Ectodermal cell (in vitro differentiated cells): ENCODE measurements around the gene FANCC.
"Not testable (repeated sequence)": the region's sequence is repeated elsewhere in the genome, so short reads cannot be mapped to it uniquely, and the experiment has no call there.

Experiments used
- H3K27ac ChIP-seq: 2 replicates; pipeline ENCODE4 v1.7.0; 2013; ENCODE audit warnings: mild to moderate bottlenecking, low read depth, low read length; ENCODE audit not compliant: insufficient read depth, poor library complexity, severe bottlenecking
- H3K27me3 ChIP-seq: 2 replicates; pipeline ENCODE4 v1.7.0; 2013; ENCODE audit warnings: mild to moderate bottlenecking, low read length; ENCODE audit not compliant: insufficient read depth, control insufficient read depth, poor library complexity, severe bottlenecking
- H3K36me3 ChIP-seq: one replicate; pipeline ENCODE4 v1.7.0; 2013; ENCODE audit warnings: low read length; ENCODE audit not compliant: control insufficient read depth, insufficient read depth
- H3K4me1 ChIP-seq: one replicate; pipeline ENCODE4 v1.7.0; 2013; ENCODE audit warnings: low read length; ENCODE audit not compliant: control insufficient read depth, insufficient read depth
- H3K4me3 ChIP-seq: 2 replicates; pipeline ENCODE4 v1.7.0; 2013; ENCODE audit warnings: low read depth, low read length, control low read depth; ENCODE audit not compliant: insufficient read depth
- H3K9me3 ChIP-seq: 2 replicates; pipeline ENCODE4 v1.7.0; 2013; ENCODE audit warnings: mild to moderate bottlenecking, low read length, moderate library complexity; ENCODE audit not compliant: control insufficient read depth
- WGBS, 2 experiments: methylation state at CpG; one replicate each; pipeline ENCODE4 v1.1.7; 2013; ENCODE audit warnings: missing lambda C conversion rate in 2 of 2; 5-methylcytosine and 5-hydroxymethylcytosine counted together

Gene FANCC

DNA sequence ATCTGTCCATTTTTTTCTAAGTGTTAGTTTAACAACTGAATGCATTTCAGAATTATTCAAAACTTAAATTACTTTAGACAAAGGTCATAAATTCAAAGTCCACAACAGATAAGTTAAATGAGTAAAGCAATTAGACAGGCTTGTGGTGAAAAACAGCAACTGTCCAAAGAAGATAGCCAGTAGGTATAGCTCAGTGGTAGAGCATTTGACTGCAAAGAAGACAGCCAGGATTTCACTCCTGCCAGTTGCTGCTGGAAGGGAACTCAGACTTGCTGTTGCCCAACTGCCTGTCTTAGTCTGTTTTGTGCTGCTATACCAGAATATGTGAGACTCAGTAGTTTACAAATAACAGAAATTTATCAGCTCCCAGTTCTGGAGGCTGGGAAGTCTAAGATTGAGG is 10.0 kb downstream of the FANCC start:
- H3K4me3 ChIP-seq: no peak overlapping the region
- no peak overlapping the region for H3K27ac ChIP-seq
- peaks cover 4% of the 10 kb centered on the region for H3K4me1 ChIP-seq
- H3K9me3 ChIP-seq: no peaks in the 10 kb centered on the region
- H3K27me3 ChIP-seq: no peaks in the 10 kb centered on the region
- no peaks in the 10 kb centered on the region for H3K36me3 ChIP-seq

DNA sequence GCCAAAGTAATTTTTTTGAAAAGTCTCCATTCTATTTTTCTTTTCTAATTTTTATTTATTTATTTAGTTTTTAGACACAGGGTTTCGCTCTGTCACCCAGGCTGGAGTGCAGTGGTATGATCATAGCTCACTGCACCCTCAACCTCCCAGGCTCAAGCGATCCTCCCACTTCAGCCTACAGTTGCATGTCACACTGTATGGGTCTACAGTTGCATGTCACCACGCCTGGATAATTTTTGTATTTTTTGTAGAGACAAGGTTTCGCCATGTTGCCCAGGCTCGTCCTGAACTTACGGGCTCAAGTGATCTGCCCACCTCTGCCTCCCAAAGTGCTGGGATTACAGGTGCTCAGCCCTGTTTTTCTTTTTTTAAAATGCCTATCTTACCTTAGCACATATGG is 10.7 kb downstream of the FANCC start:
- no peak overlapping the region for H3K4me3 ChIP-seq
- peaks cover 4% of the 10 kb centered on the region for H3K4me1 ChIP-seq
- WGBS, 2 experiments: 90 to 94% methylated on average over 6 of the region's 6 CpGs
- H3K9me3 ChIP-seq: no peaks in the 10 kb centered on the region
- H3K27ac ChIP-seq: no peak overlapping the region
- no peaks in the 10 kb centered on the region for H3K36me3 ChIP-seq
- H3K27me3 ChIP-seq: no peaks in the 10 kb centered on the region

DNA sequence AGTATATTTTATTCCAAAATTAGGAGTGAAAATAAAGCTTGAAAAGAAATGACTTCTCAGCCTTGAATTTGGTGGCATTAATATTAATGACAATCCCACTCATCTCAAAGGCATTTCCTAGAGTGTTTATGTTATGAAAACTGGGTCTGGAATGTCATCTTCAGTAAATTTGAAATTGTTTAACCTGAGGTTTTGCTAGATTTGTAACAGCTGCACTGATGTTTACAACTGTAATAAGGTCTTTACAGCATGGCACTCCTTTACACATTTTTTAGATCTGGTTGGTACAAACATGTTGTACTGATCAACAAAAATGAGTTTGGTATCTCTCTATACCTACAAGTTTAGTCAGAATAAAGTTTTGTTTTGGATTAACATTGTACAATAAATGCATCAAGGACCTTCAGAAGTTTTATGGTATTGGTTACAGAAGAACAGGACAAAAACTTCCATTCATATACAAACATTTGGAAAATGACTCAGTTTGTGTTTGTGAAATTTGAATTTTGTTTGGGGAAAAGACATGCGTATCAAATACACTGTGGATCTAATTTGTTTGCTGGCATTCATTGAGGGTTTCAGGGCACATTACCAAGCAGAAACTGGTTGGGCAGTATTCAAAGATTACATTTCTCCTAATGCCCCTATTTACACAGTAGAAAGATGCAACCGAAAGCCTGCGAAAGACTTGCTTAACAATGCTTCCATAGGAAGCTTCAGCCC is 11.6 kb downstream of the FANCC start:
- Histone ChIP-seq H3K9me3 (no peaks in the 10 kb centered on the region), H3K4me3 (no peak overlapping the region), H3K27ac (no peak overlapping the region), H3K27me3 (no peaks in the 10 kb centered on the region), H3K36me3 (no peaks in the 10 kb centered on the region), H3K4me1 (peaks cover 4% of the 10 kb centered on the region)
- WGBS, 2 experiments: 77 to 81% methylated on average over 3 of the region's 3 CpGs

DNA sequence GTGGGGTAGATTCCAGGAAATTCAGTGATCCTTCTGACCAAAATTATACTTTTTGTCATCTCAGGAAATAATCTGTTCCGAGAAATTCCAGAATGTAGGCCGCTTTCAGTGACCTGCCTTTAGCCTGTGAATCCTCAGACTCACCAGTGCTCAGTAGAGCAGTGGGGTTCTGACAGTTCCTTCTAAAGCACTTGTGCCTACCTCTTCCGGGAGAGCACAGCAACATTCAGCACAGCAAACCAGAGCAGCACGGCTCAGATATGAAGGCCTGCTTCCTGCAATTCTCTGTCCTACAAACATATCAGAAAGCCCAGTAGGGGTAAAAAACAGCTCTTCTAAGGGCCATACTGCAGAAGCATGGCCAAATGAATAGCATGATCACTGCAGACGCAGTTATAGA is 15.0 kb downstream of the FANCC start:
- Histone ChIP-seq H3K27ac (no peak overlapping the region), H3K4me1 (peaks cover 4% of the 10 kb centered on the region), H3K9me3 (no peaks in the 10 kb centered on the region), H3K4me3 (no peak overlapping the region), H3K36me3 (no peaks in the 10 kb centered on the region), H3K27me3 (no peaks in the 10 kb centered on the region)
- whole genome bisulfite sequencing, 2 experiments: 93 to 96% methylated on average over 5 of the region's 5 CpGs

DNA sequence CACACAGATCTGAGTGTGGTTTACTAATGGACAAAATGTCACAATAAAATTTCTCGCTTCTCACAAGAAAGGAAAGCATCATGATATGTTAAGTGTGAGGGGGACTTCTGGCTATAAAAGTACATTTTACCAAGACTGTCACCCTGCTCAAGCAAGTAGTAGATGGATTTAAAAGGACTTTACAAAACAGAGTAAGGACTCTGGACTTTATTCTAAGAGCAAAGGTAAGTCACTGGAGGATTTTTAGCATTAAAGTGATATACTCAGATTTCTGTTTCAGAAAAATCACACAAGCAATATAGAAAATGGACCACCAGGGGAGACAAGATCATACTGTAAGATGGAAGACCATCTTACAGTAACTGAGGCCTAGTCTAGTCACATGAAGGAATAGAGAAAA is 19.7 kb downstream of the FANCC start:
- peaks cover 9% of the 10 kb centered on the region for H3K4me1 ChIP-seq
- no peaks in the 10 kb centered on the region for H3K36me3 ChIP-seq
- WGBS, 2 experiments: 91 to 100% methylated on average over 1 of the region's 1 CpG
- H3K4me3 ChIP-seq: no peak overlapping the region
- H3K27ac ChIP-seq: no peak overlapping the region
- H3K27me3 ChIP-seq: no peaks in the 10 kb centered on the region
- H3K9me3 ChIP-seq: no peaks in the 10 kb centered on the region

DNA sequence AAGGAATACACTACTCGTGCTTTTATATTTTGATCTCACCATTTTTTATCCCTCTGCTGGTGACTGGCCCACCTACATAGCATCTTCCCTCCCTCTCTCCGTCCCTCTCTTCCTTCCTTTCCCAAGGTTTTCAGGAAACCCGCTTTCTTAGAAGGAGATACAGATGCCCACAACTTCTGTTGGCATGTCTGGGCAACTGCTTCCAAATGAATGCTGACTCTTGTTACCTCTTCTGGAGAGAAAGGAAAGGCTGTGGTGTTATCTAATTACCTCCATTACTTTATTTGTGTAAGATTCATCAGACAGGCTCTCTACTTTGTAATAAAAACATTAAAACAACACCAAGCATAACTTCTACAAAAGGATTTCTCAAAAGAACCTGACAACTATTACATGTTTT is 20.2 kb downstream of the FANCC start:
- WGBS, 2 experiments: 84 to 90% methylated on average over 3 of the region's 3 CpGs
- no peak overlapping the region for H3K4me3 ChIP-seq
- H3K27me3 ChIP-seq: no peaks in the 10 kb centered on the region
- H3K36me3 ChIP-seq: no peaks in the 10 kb centered on the region
- H3K27ac ChIP-seq: no peak overlapping the region
- peaks cover 9% of the 10 kb centered on the region for H3K4me1 ChIP-seq
- H3K9me3 ChIP-seq: no peaks in the 10 kb centered on the region

DNA sequence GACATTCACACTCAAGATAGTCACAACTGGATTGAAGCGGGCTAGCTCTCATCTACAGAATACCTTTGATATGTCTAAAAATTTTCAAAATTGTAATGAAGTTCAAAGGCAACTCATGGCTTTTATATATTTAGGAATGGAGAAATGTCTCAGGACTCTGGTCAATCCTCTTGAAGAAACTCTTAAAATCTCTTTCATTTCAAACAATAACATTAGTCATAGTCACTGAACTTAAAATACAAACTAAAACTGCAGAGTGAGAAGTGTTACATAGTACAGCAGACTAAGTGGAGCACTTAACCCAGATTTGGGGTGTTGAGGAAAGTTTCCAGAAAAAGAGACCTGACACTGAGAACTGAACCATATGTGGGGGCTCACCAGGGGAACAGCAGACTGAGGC is 20.7 kb downstream of the FANCC start:
- 100% methylated on average over 1 of the region's 1 CpG; no CpG with 5 or more reads in 1 of the 2 experiments for WGBS, 2 experiments
- H3K27ac ChIP-seq: no peak overlapping the region
- H3K27me3 ChIP-seq: no peaks in the 10 kb centered on the region
- no peaks in the 10 kb centered on the region for H3K36me3 ChIP-seq
- H3K4me1 ChIP-seq: peaks cover 9% of the 10 kb centered on the region
- no peaks in the 10 kb centered on the region for H3K9me3 ChIP-seq
- H3K4me3 ChIP-seq: no peak overlapping the region

DNA sequence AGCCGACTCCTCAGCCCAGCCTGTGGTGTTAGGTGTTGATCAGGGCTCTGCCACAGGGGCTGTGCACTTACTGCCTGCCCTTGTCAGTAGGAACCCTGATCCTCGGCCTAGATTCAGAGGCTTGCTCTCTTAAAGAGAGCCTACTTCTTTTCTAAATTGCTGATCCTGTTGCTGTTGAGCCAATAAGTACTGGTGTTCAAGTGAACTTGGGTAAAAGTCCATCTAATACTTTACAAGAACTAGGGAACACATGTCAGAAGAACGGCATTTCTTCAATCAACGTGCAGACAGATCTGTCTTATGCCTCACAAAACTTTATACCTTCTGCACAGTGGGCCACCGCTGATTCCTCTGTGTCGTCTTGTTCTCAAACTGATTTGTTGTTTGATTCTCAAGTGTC is 24.2 kb downstream of the FANCC start:
- not testable (repeated sequence) for H3K9me3 ChIP-seq
- WGBS, 2 experiments: 94 to 97% methylated on average over 6 of the region's 6 CpGs

DNA sequence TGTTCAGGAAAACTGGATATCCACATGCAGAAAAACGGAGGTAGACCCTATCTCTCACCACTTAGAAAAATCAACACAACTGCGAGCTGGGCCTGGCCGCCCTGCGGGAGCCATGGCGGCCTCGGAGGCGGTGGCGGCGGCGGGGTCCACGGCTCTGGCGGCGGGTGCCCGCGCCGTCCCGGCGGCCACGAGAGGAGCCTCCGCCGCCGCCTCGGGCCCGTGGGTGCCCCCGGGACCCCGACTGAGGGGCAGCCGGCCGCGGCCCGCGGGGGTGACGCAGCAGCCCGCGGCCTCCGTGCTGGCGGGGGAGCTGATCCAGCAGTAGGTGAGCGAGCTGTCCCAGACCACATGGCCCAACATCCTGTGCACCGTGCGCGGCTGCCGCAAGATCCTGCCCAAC is 25.3 kb downstream of the FANCC start:
- 96 to 97% methylated on average over 41 of the region's 41 CpGs for WGBS, 2 experiments
- Histone ChIP-seq H3K27me3 (no peaks in the 10 kb centered on the region), H3K27ac (no peak overlapping the region), H3K4me3 (no peak overlapping the region), H3K9me3 (no peaks in the 10 kb centered on the region), H3K36me3 (no peaks in the 10 kb centered on the region), H3K4me1 (peaks cover 7% of the 10 kb centered on the region)

More for the DNA sequence above, 24.2 kb downstream of the FANCC start:
- H3K4me3 ChIP-seq, H3K36me3 ChIP-seq, H3K27ac ChIP-seq, H3K4me1 ChIP-seq, H3K27me3 ChIP-seq: not testable (repeated sequence)

DNA sequence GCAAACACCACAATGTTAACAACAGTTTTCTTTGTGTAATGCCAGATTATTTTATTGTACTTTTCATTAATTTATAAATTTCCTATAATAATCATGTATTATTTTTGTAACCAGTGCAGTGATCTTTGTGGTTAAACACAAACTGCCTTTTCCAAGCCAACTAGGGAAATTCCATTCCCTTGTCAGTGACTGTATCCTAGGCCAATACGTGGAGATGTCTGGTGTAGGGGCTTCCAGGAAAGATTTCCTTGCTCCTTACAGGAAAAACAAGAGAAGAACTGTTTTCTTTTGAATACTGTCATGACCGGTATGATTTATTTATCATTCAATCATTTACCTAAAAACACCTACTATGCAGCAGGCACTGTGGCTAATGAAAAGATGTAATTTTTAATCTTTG is 31.4 kb downstream of the FANCC start:
- H3K27me3 ChIP-seq: no peaks in the 10 kb centered on the region
- no peak overlapping the region for H3K4me3 ChIP-seq
- H3K9me3 ChIP-seq: no peaks in the 10 kb centered on the region
- no peaks in the 10 kb centered on the region for H3K36me3 ChIP-seq
- 60 to 67% methylated on average over 1 of the region's 2 CpGs for WGBS, 2 experiments
- no peak overlapping the region for H3K27ac ChIP-seq
- H3K4me1 ChIP-seq: no peaks in the 10 kb centered on the region

DNA sequence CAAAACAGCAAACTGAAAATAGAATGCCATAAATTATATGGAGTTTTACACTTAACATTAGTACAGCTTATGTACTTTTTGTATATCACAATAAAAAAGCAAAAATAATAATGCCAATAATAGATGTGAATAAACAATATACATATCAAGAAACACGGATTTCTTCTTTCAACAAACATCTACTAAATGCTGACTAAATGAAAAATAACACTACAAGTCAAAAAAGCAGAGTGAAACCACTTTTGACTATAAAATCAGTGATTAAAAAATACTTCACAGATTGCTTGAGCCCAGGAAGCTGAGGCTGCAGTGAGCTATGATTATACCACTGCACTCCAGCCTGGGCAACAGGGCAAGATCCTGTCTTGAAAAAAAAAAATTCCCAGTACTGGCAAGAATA is 32.2 kb downstream of the FANCC start:
- 79 to 100% methylated on average over 1 of the region's 1 CpG for WGBS, 2 experiments
- Histone ChIP-seq H3K4me3 (no peak overlapping the region), H3K4me1 (no peaks in the 10 kb centered on the region), H3K27me3 (no peaks in the 10 kb centered on the region), H3K36me3 (no peaks in the 10 kb centered on the region), H3K27ac (no peak overlapping the region), H3K9me3 (no peaks in the 10 kb centered on the region)
